Measurements from ENCODE around the gene BTN1A1. TPM values are rescaled to one million over a fixed set of nuclear protein-coding genes. Genes with fewer than 3 reads are reported as not detected.
"Not testable (repeated sequence)": the region's sequence is repeated elsewhere in the genome, so short reads cannot be mapped to it uniquely, and the experiment has no call there.

Gene BTN1A1
- total RNA-seq, 2 donors from 2014 or later = not detected

DNA sequence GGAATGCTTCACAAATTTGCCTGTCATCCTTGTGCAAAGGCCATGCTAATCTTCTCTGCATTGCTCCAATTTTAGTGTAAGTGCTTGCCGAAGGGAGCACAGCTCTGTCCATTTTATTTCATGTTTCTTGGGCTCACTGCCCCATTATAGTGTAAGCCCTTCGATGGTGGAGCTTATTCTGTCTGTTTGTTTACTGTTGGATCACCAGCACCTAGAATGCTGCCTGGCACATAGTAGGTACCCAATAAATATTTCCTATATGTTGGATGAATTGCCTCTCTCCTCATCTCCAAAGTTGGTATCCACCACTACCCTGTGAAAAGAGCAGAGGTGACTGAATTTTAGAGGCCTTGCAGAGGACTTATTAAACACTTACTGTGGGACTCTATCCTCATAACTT is 19.3 kb downstream of the BTN1A1 start:
- no peaks in the 10 kb centered on the region for H3K9me3 ChIP-seq
- H3K27me3 ChIP-seq (replicated peaks; ENCODE audit: insufficient read depth) = no peaks in the 10 kb centered on the region
- no peak overlapping the region for H3K4me3 ChIP-seq
- DNase-seq (ENCODE audit: low spot score) (no peak), ATAC-seq (ENCODE audit: insufficient number of reproducible peaks, low FRiP score, low read depth) (no peak)
- peaks cover 0 to 6% of the 10 kb centered on the region in 2 donors for H3K4me1 ChIP-seq (ENCODE audit: control insufficient read depth in 1 of 2, low read depth in 2 of 2)
- no peak overlapping the region for H3K27ac ChIP-seq
- TF ChIP-seq, protein P1, sequence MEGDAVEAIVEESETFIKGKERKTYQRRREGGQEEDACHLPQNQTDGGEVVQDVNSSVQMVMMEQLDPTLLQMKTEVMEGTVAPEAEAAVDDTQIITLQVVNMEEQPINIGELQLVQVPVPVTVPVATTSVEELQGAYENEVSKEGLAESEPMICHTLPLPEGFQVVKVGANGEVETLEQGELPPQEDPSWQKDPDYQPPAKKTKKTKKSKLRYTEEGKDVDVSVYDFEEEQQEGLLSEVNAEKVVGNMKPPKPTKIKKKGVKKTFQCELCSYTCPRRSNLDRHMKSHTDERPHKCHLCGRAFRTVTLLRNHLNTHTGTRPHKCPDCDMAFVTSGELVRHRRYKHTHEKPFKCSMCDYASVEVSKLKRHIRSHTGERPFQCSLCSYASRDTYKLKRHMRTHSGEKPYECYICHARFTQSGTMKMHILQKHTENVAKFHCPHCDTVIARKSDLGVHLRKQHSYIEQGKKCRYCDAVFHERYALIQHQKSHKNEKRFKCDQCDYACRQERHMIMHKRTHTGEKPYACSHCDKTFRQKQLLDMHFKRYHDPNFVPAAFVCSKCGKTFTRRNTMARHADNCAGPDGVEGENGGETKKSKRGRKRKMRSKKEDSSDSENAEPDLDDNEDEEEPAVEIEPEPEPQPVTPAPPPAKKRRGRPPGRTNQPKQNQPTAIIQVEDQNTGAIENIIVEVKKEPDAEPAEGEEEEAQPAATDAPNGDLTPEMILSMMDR (IDR thresholded peaks at IDR 0.05) = no peak
- no peaks in the 10 kb centered on the region for H3K36me3 ChIP-seq

DNA sequence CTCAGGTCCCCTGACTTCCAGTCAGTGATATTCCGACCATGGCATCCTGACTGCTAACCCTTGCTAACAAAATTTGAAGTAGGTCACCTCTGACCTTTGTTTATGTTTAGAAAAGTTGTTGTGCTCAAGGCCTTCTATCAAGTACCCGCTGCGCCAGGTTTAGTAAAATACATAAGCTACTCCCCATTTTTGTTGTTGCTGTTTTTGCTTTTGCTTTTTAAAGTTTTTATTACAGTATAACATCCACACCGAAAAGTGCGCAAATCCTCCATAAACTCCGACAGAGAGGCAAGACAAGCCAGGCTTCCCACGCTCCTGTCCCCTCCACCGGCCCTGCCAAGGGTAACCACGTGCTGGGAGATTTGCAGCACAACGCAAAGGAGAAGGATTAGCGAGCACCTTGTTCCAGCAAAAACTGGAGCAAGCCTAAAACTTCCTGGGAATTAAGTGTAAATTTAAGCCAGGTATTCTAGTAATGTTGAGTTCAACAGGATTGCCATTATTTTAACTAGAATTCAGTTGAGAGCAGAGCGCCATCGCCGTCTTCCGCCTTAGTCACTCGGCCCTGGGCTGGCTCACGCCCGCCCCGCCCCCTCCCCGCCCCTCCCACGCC is 20.2 kb downstream of the BTN1A1 start:
- Histone ChIP-seq H3K36me3 (no peaks in the 10 kb centered on the region), H3K4me3 (peak overlapping the region; percentile 84), H3K27me3 (replicated peaks; ENCODE audit: insufficient read depth) (no peaks in the 10 kb centered on the region), H3K27ac (peak overlapping the region; percentile 87 to 98), H3K4me1 (ENCODE audit: control insufficient read depth in 1 of 2, low read depth in 2 of 2) (peaks cover 0 to 6% of the 10 kb centered on the region in 2 donors), H3K9me3 (no peaks in the 10 kb centered on the region)
- DNase-seq (ENCODE audit: low spot score) (no peak), ATAC-seq (ENCODE audit: insufficient number of reproducible peaks, low FRiP score, low read depth) (peak; percentile 52)
- TF ChIP-seq, protein P1 (IDR thresholded peaks at IDR 0.05) = no peak

GRCh38 chr6:26520850-26521599 is 20.9 kb downstream of the BTN1A1 start:
- Histone ChIP-seq H3K4me1 (ENCODE audit: control insufficient read depth in 1 of 2, low read depth in 2 of 2) (peaks cover 0 to 6% of the 10 kb centered on the region in 2 donors), H3K27ac (peak overlapping the region; percentile 98), H3K36me3 (no peaks in the 10 kb centered on the region), H3K9me3 (no peaks in the 10 kb centered on the region), H3K27me3 (replicated peaks; ENCODE audit: insufficient read depth) (no peaks in the 10 kb centered on the region), H3K4me3 (peak overlapping the region; percentile 84)
- TF ChIP-seq, protein P1 (IDR thresholded peaks at IDR 0.05) = no peak
- ATAC-seq (ENCODE audit: insufficient number of reproducible peaks, low FRiP score, low read depth) = peak; percentile 93
- DNase-seq (ENCODE audit: low spot score) = peak; percentile 51

GRCh38 chr6:26521600-26522391 is 21.7 kb downstream of the BTN1A1 start:
- peak overlapping the region; percentile 84 for H3K4me3 ChIP-seq
- peak overlapping the region; percentile 98 for H3K27ac ChIP-seq
- no peaks in the 10 kb centered on the region for H3K27me3 ChIP-seq (replicated peaks; ENCODE audit: insufficient read depth)
- no peaks in the 10 kb centered on the region for H3K9me3 ChIP-seq
- TF ChIP-seq, protein P1 (IDR thresholded peaks at IDR 0.05) = peak; percentile 26
- ATAC-seq (ENCODE audit: insufficient number of reproducible peaks, low FRiP score, low read depth) (peak; percentile 79), DNase-seq (ENCODE audit: low spot score) (peak; percentile 26)
- H3K36me3 ChIP-seq = no peaks in the 10 kb centered on the region
- peaks cover 0 to 6% of the 10 kb centered on the region in 2 donors for H3K4me1 ChIP-seq (ENCODE audit: control insufficient read depth in 1 of 2, low read depth in 2 of 2)

- not testable (repeated sequence) for H3K36me3 ChIP-seq; H3K27me3 ChIP-seq (replicated peaks; ENCODE audit: insufficient read depth); ATAC-seq (ENCODE audit: insufficient number of reproducible peaks, low FRiP score, low read depth); H3K4me1 ChIP-seq (ENCODE audit: control insufficient read depth in 1 of 2, low read depth in 2 of 2); DNase-seq (ENCODE audit: low spot score); H3K9me3 ChIP-seq
- H3K27ac ChIP-seq = peak overlapping the region; percentile 98
- H3K4me3 ChIP-seq = peak overlapping the region; percentile 84
Observed at GRCh38 chr6:26522486-26523228, 22.6 kb downstream of the BTN1A1 start.

DNA sequence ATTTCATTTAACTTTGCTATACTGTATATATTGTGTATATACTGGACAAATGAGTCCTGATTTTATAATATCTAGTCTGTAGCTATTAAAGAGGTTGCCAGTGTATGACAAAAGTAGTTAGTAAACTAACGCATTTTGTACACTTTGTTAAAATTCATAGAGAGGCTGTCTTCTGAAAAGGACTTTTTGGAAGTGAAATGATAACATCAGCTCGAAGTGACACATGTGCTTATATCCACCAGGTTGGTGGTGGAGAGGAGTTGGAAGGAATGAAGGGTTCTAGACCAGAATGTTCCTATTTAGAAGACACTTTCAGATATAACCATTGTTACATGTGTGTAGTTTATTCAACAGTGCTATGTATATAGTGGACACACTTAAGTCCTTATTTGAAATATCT is 24.2 kb downstream of the BTN1A1 start:
- DNase-seq (ENCODE audit: low spot score); H3K27ac ChIP-seq; H3K4me3 ChIP-seq; ATAC-seq (ENCODE audit: insufficient number of reproducible peaks, low FRiP score, low read depth); H3K36me3 ChIP-seq; H3K27me3 ChIP-seq (replicated peaks; ENCODE audit: insufficient read depth); H3K9me3 ChIP-seq; H3K4me1 ChIP-seq (ENCODE audit: control insufficient read depth in 1 of 2, low read depth in 2 of 2): not testable (repeated sequence)
